Panc1 (cell line): ENCODE data around the gene USP24. TPM values are rescaled to one million over a fixed set of nuclear protein-coding genes. Genes with fewer than 3 reads are reported as not detected.

Experiments
- ATAC-seq: fragments of 200-7000 bp; cut with Tn5 transposase; 2 replicates; pipeline ENCODE4 v1.9.1; 2020; ENCODE audit warnings: mild to moderate bottlenecking, moderate library complexity
- BruUV-seq: library from RNA; stranded (reverse); fragments of 400-500 nt; replicated peaks from 2 replicates; lab custom pipeline; 2021; lab: Mats Ljungman, UMichigan
- CTCF ChIA-PET: fragments of 300-600 bp; sonication (Branson Sonifier 250); formaldehyde crosslinking; loops from one replicate; lab custom pipeline; 2022; ENCODE audit warnings: antibody characterized with exemption; lab: Charles Lee
- POLR2A ChIA-PET: fragments of 300-600 bp; sonication (Branson Sonifier 250); formaldehyde crosslinking; loops from one replicate; lab custom pipeline; 2022; ENCODE audit warnings: antibody characterized with exemption; lab: Charles Lee
- DNase-seq: peaks from one replicate; pipeline ENCODE4 v3.0.0-alpha.2; 2010; ENCODE audit warnings: low read depth, low spot score
- H3K27ac ChIP-seq: 2 replicates; pipeline ENCODE4 v1.5.1; 2011; ENCODE audit warnings: mild to moderate bottlenecking, low read length, inconsistent platforms
- H3K27me3 ChIP-seq: fragments of 200-500 bp; sonication (Bioruptor generic); 2 replicates; pipeline ENCODE4 v1.6.0; 2014; ENCODE audit warnings: low read length, inconsistent platforms; ENCODE audit not compliant: control insufficient read depth, insufficient read depth
- H3K36me3 ChIP-seq: fragments of 200-500 bp; sonication (Bioruptor generic); 2 replicates; pipeline ENCODE4 v1.5.1; 2014; ENCODE audit warnings: inconsistent platforms, mild to moderate bottlenecking, low read length, moderate library complexity; ENCODE audit not compliant: control insufficient read depth, insufficient read depth
- H3K4me1 ChIP-seq: 2 replicates; pipeline ENCODE4 v1.5.1; 2011; ENCODE audit warnings: inconsistent platforms, mild to moderate bottlenecking, low read length, moderate library complexity; ENCODE audit not compliant: control insufficient read depth, insufficient read depth
- H3K4me3 ChIP-seq, 2 experiments: 2 replicates each; pipeline ENCODE4 v1.5.1; 2011 to 2012; ENCODE audit warnings: low read depth in 2 of 2, low read length in 2 of 2, mild to moderate bottlenecking in 2 of 2, inconsistent platforms in 1 of 2, moderate library complexity in 1 of 2
- H3K9me3 ChIP-seq: fragments of 200-500 bp; sonication (Bioruptor generic); 2 replicates; pipeline ENCODE4 v1.5.1; 2014; ENCODE audit warnings: low read depth, mild to moderate bottlenecking, inconsistent platforms, low read length, moderate library complexity; ENCODE audit not compliant: control insufficient read depth, insufficient read depth
- POLR2AphosphoS5 ChIP-seq: IDR thresholded peaks from 2 replicates; pipeline ENCODE4 v1.6.1; 2012; ENCODE audit warnings: mild to moderate bottlenecking, low read depth, low read length, moderate library complexity
- SIN3A ChIP-seq: IDR thresholded peaks from 2 replicates; pipeline ENCODE4 v1.6.1; 2012; ENCODE audit warnings: low read depth, mild to moderate bottlenecking, low read length, moderate library complexity, borderline replicate concordance; ENCODE audit not compliant: insufficient read depth
- TCF7L2 ChIP-seq: IDR thresholded peaks from 2 replicates; pipeline ENCODE4 v1.6.1; 2011; ENCODE audit warnings: mild to moderate bottlenecking, low read depth, low read length, inconsistent platforms
- in situ Hi-C: cut with HindIII; loops from 2 replicates; pipeline ENCODE4 v1.10.0; 2016; ENCODE audit warnings: low sequenced_read_pairs, low pct_unique_long_range_greater_than_20kb
- intact Hi-C: fragments of 100-400 bp; cut with micrococcal nuclease; formaldehyde crosslinking; loops from one replicate; pipeline ENCODE4 v1.10.0; 2022; ENCODE audit not compliant: unreplicated experiment
- total RNA-seq: library from RNA; stranded (reverse); gene quantifications from one replicate; pipeline ENCODE4 v1.2.1, GENCODE V29; 2021; ENCODE audit not compliant: unreplicated experiment
- TF ChIP-seq, protein P1 (sequence below), 2 experiments: IDR thresholded peaks; 2 replicates each; pipeline ENCODE4 v1.6.1; 2011 to 2012; ENCODE audit warnings: low read depth in 2 of 2, control low read depth in 1 of 2, low read length in 1 of 2, mild to moderate bottlenecking in 1 of 2, moderate library complexity in 1 of 2; ENCODE audit not compliant: insufficient read depth in 1 of 2
- TF ChIP-seq, protein P2 (sequence below): fragments of 450-650 bp; IDR thresholded peaks from 2 replicates; pipeline ENCODE4 v1.5.1; 2017; ENCODE audit warnings: mild to moderate bottlenecking

USP24 gene
- total RNA-seq, 1 experiment from 2014 or later: 52.2 TPM

DNA sequence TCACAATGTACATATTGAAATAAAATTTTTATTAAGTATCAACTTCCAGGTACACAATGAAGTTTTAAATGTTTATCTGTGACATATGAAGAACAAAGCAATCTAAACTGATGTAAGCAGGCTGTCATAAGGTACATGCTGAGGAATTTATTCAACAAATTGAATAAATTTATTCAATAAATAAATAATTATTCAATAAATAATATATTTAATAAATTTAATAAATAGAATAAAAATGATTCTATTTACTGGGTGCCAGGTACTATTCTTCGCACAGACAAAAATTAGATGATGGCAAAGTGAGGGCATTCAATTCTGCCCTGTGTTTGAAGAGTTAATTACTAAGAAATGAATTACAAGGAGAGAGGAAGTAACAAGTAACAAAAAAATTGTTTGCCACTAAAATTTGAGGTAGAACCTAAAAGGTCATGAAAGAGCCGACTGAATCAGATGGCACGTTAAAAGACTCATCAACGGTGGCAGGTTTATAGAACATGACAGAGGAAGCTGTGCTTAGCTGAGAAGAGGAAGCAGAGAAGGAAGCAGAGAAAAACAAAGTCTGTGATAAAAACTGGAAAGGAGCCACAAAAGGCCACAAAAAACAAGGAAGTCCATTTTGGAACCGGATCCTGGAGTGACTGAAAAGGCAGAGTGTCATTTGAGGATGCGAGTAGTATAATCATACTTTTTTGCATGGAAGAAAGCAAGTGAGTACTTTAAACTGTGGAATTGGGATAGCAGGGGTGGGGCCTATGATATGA, 2.2 kb upstream of the USP24 start:
- in situ Hi-C loops: no loop called here

DNA sequence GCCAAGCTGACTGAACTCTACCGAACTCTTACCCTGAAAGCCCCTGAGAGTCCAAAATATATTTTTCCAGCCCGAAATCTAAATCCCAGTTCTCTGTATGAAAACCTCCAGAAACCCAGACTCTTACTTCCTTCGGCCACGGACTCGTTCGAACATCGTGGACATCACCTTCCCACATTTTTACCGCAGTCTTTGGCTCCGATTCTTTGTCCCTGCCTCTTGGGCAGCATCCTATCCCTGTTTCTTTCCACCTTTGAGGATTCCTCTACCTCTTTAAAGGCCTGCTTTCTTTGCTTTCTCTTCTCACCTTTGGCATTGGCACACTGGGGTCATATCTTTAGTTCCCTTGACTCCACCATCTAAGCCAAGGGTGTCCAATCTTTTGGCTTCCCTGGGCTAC, 932 bp upstream of the USP24 start:
- DNase-seq: no peak
- Histone ChIP-seq H3K27me3 (no peaks in the 10 kb centered on the region), H3K27ac (peak overlapping the region; percentile 97), H3K4me3 (peak overlapping the region; percentile 69 to 86), H3K36me3 (no peaks in the 10 kb centered on the region; the same call in 1 of the 2 replicates), H3K9me3 (no peaks in the 10 kb centered on the region), H3K4me1 (peaks cover 31% of the 10 kb centered on the region)
- intact Hi-C loops (loop anchor here (5.0 kb wide), 1 partner anchor 61 kb away; no protein-coding TSS in a partner anchor), in situ Hi-C loops (no loop called here)
- ChIA-PET POLR2A (no interaction called here), CTCF (no interaction called here)
- TF ChIP-seq, protein P1, sequence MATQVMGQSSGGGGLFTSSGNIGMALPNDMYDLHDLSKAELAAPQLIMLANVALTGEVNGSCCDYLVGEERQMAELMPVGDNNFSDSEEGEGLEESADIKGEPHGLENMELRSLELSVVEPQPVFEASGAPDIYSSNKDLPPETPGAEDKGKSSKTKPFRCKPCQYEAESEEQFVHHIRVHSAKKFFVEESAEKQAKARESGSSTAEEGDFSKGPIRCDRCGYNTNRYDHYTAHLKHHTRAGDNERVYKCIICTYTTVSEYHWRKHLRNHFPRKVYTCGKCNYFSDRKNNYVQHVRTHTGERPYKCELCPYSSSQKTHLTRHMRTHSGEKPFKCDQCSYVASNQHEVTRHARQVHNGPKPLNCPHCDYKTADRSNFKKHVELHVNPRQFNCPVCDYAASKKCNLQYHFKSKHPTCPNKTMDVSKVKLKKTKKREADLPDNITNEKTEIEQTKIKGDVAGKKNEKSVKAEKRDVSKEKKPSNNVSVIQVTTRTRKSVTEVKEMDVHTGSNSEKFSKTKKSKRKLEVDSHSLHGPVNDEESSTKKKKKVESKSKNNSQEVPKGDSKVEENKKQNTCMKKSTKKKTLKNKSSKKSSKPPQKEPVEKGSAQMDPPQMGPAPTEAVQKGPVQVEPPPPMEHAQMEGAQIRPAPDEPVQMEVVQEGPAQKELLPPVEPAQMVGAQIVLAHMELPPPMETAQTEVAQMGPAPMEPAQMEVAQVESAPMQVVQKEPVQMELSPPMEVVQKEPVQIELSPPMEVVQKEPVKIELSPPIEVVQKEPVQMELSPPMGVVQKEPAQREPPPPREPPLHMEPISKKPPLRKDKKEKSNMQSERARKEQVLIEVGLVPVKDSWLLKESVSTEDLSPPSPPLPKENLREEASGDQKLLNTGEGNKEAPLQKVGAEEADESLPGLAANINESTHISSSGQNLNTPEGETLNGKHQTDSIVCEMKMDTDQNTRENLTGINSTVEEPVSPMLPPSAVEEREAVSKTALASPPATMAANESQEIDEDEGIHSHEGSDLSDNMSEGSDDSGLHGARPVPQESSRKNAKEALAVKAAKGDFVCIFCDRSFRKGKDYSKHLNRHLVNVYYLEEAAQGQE (IDR thresholded peaks at IDR 0.05; ENCODE audit: insufficient read depth in 1 of 2, low read depth in 2 of 2, low read length in 1 of 2): no peak
- no peak for TF ChIP-seq TCF7L2
- TF ChIP-seq, protein P2, sequence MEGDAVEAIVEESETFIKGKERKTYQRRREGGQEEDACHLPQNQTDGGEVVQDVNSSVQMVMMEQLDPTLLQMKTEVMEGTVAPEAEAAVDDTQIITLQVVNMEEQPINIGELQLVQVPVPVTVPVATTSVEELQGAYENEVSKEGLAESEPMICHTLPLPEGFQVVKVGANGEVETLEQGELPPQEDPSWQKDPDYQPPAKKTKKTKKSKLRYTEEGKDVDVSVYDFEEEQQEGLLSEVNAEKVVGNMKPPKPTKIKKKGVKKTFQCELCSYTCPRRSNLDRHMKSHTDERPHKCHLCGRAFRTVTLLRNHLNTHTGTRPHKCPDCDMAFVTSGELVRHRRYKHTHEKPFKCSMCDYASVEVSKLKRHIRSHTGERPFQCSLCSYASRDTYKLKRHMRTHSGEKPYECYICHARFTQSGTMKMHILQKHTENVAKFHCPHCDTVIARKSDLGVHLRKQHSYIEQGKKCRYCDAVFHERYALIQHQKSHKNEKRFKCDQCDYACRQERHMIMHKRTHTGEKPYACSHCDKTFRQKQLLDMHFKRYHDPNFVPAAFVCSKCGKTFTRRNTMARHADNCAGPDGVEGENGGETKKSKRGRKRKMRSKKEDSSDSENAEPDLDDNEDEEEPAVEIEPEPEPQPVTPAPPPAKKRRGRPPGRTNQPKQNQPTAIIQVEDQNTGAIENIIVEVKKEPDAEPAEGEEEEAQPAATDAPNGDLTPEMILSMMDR: no peak
- no peak for TF ChIP-seq SIN3A
- no peak for TF ChIP-seq POLR2AphosphoS5
- ATAC-seq: no peak
- BruUV-seq: TSS peak; percentile 97

More for the DNA sequence above, 2.2 kb upstream of the USP24 start:
- ChIA-PET CTCF (no interaction called here), POLR2A (no interaction called here)
- ATAC-seq (no peak), DNase-seq (no peak)
- H3K27me3 ChIP-seq: no peaks in the 10 kb centered on the region
- no peak for TF ChIP-seq TCF7L2
- TF ChIP-seq, protein P2: no peak
- no peak for TF ChIP-seq POLR2AphosphoS5
- TF ChIP-seq SIN3A: no peak
- no peaks in the 10 kb centered on the region for H3K9me3 ChIP-seq
- peaks cover 18% of the 10 kb centered on the region for H3K4me1 ChIP-seq
- H3K27ac ChIP-seq: peak overlapping the region; percentile 97
- BruUV-seq: no TSS peak
- intact Hi-C loops: loop anchor here (5.0 kb wide), 1 partner anchor 60 kb away; no protein-coding TSS in a partner anchor
- H3K4me3 ChIP-seq: no peak overlapping the region
- no peaks in the 10 kb centered on the region; the same call in 1 of the 2 replicates for H3K36me3 ChIP-seq
